Measurements from ENCODE around the gene HACE1.
"Not testable (repeated sequence)": the region's sequence is repeated elsewhere in the genome, so short reads cannot be mapped to it uniquely, and the experiment has no call there.

The HACE1 gene

GRCh38 chr6:104859225-104860146 is at the start of gene HACE1:
HACE1 (minus strand) TSS chr6:104859919; CDS start chr6:104859642, 277 bp downstream.
- DNase-seq = peak; percentile 86 to 88

GRCh38 chr6:104908888-104909525 is 49.3 kb upstream of the HACE1 start:
- no peak for DNase-seq

- no peak for DNase-seq
These were observed 48.5 kb upstream of the HACE1 start for GRCh38 chr6:104908031-104908887.

- DNase-seq = not testable (repeated sequence)
These were observed 39.2 kb upstream of the HACE1 start for GRCh38 chr6:104898893-104899292.

- no peak for DNase-seq
These were observed 37.2 kb upstream of the HACE1 start for GRCh38 chr6:104896914-104897313.

DNA sequence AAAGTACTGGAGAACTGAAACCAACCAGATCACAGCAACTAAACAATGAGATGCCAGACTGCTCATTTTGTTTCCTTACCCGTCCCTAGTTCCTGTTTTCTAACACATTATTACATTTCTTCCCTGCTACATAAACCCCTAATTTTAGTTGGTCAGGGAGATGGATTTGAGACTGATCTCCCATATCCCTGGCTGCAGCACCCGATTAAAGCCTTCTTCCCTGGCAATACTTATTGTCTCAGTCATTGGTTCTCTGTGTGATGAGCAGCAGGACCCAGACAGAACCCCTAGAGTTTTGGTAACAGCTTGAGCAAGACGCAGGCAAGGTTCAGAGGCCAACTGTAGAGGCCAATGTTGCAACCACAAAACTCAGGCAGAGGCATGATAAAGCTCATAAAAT is 28.3 kb upstream of the HACE1 start:
- DNase-seq = no peak

DNA sequence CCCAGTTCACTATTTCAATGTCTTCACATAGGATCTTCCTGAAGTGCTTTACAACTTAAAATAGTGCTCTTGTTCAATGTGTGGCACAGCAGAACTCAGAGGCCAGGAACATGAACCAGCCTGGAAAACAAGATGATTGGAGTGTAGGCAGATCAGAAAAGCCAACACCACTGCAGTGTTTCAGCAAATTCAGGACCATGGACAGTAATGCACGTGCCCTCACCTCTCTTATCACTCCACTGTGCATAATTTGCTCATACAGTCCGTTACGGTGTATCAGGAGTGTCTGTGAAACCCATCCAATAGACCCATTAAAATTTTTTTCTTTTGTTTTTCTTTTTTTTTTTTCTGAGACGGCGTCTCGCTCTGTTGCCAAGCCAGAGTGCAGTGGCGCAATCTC is 27.6 kb upstream of the HACE1 start:
- DNase-seq = peak in 1 of 2 donors; percentile 2

- DNase-seq = no peak
These were observed 25.9 kb upstream of the HACE1 start for GRCh38 chr6:104885518-104886043.

- DNase-seq = no peak
These were observed 25.3 kb upstream of the HACE1 start for GRCh38 chr6:104884867-104885517.

GRCh38 chr6:104881964-104882668 is 22.4 kb upstream of the HACE1 start:
- no peak for DNase-seq

DNA sequence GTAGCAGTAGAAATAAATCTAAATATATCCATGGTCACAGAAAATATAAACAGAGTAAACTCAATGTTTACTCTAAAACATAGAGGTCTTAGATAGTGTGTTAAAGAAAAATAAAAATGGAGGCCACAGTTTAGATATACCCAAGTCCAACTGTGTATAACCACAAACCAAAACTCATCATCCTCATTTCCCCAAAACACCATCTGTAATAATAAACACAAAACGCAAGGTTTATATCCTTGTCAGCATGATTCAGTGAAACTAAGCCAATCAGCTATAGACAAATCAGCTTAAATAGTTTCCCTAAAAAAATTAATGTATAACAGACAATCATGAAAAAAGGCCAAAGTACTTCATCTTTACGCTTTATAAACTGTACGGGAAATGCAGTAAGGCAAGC is 2.7 kb upstream of the HACE1 start:
- no peak for DNase-seq

DNA sequence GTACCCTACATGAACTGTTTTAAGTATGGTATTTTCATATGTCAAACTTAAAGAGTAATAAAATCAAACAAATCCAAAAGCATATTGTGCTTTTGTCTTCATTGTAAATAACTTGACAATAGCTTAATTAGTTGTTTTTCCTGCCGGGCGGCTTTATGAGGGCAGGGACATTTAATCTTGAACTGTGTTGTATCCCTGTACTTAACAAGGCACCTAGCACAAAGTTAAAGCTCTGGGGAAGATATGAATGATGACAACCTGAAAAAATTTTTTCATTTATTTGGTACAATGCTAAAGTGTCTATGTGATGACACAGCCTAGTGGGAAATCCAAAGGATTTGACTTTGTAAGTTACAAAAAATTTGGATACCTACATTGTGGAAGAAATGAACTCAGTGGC is 502 bp upstream of the HACE1 start:
- no peak for DNase-seq

GRCh38 chr6:104858642-104859041 is 1.1 kb downstream of the HACE1 start:
- DNase-seq = no peak

DNA sequence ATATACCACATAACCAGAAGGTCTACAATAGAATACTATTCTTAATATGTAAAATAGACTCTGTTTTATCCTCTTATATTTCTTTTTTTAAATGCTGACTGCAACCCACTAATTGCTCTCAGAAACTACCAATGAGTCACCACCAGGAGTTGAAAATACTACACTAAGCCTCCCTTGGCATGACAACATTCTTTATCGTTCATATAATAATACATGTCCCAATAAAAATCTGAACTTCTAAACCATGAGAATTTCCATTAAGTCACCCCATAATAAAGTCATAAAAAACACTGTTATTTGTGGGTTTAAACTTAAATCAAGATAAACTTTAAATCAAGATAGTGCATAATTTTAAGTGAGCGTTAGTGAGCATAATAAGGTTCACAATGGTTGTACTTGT is 4.2 kb downstream of the HACE1 start:
- DNase-seq = no peak

GRCh38 chr6:104847721-104848120 is 12.0 kb downstream of the HACE1 start:
- not testable (repeated sequence) for DNase-seq

- no peak for DNase-seq
These were observed 16.5 kb downstream of the HACE1 start for GRCh38 chr6:104843229-104843628.

DNA sequence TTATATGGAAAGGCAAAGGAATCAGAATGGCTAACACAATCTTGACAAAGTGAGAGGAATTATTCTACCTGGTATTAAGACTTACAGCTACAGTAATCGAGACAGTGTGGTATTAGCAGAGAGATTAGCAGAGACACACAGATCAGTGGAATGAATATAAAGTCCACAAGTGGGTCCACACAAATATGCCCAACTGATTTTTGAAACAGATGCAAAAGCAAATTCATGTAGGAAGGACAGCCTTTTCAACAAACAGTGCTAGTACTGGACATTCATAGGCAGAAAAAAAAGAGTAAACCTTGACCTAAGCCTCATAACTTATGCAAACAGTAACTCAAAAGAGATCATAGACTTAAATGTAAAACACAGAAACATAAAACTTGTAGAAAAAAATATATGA is 22.6 kb downstream of the HACE1 start:
- DNase-seq = no peak

GRCh38 chr6:104836479-104837020 is 23.2 kb downstream of the HACE1 start:
- DNase-seq = not testable (repeated sequence)

DNA sequence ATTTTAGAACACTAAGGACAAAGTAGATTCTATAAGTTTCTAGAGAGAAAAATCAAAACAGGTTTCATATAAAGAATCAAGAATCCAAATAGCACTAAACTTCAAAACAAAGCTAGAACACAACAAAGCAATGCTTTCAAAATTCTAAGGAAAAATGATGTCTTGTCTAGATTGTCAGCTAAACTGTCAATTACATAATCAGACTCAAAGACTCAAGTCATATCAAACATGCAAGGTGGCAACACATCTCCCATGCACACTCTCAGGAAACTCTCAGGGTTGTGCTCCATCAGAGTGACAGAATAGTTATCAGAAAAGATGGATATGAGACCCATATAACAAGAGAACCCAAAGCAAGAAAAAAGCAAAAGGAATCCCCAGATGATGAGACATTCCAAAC is 23.9 kb downstream of the HACE1 start:
- DNase-seq = no peak

DNA sequence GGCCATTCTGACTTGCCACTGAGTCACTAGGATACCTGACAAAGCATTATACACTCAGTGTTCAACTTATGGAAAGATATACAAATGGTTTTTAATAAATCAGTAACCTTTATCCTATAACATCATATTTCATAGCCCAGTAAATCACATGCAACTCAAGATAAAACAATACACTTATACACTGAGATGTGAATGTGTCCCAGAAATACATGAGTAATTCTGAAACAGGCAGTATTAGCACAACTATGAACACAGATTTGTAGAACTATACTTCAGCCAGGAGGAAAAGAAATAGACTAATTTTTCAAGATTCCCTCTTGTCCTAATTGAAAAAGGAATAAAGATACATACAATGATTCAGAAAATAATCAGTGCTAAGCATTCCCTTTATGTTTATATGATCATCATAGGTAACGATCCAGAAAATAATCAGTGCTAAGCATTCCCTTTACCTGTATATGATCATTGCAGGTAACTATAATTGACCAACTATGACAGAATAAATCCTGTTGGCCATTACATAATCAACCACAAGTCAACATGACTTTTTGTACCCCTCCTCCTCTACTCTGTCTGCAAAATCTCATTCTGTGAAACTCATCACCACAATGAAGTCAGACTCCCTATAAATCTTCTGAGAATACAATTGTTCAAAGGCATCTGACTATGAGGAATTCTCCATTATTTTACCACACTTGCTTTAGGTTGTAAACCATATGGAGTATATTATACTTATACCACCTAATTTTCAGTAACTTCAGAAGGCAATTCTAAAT is 30.3 kb downstream of the HACE1 start:
- DNase-seq = no peak

DNA sequence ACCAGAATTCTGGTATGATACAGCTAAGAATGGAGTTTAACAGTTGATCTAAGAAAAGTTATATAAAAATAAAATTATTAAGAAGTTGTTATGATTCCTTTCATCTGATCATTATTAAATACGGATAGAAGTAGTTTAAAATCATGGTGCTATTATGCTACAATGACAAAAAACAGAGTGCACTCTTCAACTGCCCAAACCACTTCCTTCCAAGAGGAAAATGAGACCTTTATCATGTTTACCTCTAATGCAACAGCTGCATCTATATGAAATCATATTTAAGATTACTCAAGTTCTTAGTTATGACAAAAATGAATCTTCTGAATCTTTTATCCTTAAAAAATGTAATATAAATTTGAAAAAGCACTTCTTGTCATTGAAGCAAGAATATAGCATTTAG is 31.2 kb downstream of the HACE1 start:
- no peak for DNase-seq
